ENCODE data around the gene FOXO3. TPM values are rescaled to one million over a fixed set of nuclear protein-coding genes. Genes with fewer than 3 reads are reported as not detected.
A peak's percentile ranks its signal among the peaks of the same experiment; 100 is the strongest.

Gene FOXO3
- total and polyA plus RNA-seq, 2 of the 13 experiments (the other 11 are each of a cell fraction or from before 2014, with no cell fraction given): 16.0 to 22.5 TPM

DNA sequence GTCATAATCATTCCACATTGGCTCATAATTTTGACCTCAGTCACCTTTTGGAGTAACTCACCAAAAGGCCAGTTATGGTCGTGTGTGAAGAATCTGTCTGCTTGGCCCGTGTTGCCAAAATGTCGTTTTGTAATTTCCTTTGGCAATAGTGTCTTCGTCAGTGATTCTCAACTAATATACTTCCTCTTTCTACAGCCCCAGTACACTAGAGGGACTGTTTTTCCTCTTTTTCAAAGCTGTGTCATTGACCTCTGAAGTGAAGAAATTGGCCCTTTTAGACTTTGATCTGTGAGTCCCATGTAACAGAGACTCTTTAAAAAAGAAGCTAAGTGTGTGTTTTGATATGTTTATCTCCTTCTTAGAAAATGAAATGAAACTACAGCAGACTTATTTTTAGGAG is 5.2 kb downstream of the FOXO3 start (continued):
- TF ChIP-seq, protein P1, sequence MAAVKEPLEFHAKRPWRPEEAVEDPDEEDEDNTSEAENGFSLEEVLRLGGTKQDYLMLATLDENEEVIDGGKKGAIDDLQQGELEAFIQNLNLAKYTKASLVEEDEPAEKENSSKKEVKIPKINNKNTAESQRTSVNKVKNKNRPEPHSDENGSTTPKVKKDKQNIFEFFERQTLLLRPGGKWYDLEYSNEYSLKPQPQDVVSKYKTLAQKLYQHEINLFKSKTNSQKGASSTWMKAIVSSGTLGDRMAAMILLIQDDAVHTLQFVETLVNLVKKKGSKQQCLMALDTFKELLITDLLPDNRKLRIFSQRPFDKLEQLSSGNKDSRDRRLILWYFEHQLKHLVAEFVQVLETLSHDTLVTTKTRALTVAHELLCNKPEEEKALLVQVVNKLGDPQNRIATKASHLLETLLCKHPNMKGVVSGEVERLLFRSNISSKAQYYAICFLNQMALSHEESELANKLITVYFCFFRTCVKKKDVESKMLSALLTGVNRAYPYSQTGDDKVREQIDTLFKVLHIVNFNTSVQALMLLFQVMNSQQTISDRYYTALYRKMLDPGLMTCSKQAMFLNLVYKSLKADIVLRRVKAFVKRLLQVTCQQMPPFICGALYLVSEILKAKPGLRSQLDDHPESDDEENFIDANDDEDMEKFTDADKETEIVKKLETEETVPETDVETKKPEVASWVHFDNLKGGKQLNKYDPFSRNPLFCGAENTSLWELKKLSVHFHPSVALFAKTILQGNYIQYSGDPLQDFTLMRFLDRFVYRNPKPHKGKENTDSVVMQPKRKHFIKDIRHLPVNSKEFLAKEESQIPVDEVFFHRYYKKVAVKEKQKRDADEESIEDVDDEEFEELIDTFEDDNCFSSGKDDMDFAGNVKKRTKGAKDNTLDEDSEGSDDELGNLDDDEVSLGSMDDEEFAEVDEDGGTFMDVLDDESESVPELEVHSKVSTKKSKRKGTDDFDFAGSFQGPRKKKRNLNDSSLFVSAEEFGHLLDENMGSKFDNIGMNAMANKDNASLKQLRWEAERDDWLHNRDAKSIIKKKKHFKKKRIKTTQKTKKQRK (IDR thresholded peaks at IDR 0.05; ENCODE audit: low read length): no peak
- TF ChIP-seq POGZ (CRISPR knock-in tag; IDR thresholded peaks at IDR 0.05) (peak; percentile 51; the same call in 1 of the 2 replicates), ZNF432 (CRISPR knock-in tag; IDR thresholded peaks at IDR 0.05; ENCODE audit: borderline replicate concordance) (no peak), ZMYM2 (CRISPR knock-in tag; IDR thresholded peaks at IDR 0.05) (no peak), DNMT1 (CRISPR knock-in tag; IDR thresholded peaks at IDR 0.05) (no peak), ZNF121 (CRISPR knock-in tag; IDR thresholded peaks at IDR 0.05) (peak; percentile 59; the same call in 1 of the 2 replicates), ETV5 (CRISPR knock-in tag; IDR thresholded peaks at IDR 0.05; ENCODE audit: borderline replicate concordance) (peak; percentile 49; the same call in 1 of the 2 replicates), KDM5B (CRISPR knock-in tag; IDR thresholded peaks at IDR 0.05; ENCODE audit: borderline replicate concordance) (no peak), PAX8 (CRISPR knock-in tag; IDR thresholded peaks at IDR 0.05; ENCODE audit: borderline replicate concordance) (no peak), FOXO1 (CRISPR knock-in tag; IDR thresholded peaks at IDR 0.05) (peak; percentile 35; the same call in 1 of the 2 replicates), ZEB1 (IDR thresholded peaks at IDR 0.05; ENCODE audit: insufficient replicate concordance, low read depth) (no peak), ZSCAN25 (CRISPR knock-in tag; IDR thresholded peaks at IDR 0.05) (no peak), HMG20A (CRISPR knock-in tag; IDR thresholded peaks at IDR 0.05; ENCODE audit: borderline replicate concordance) (peak; percentile 70; the same call in 1 of the 2 replicates), RFX1 (IDR thresholded peaks at IDR 0.05) (no peak), EHMT2 (IDR thresholded peaks at IDR 0.05; ENCODE audit: borderline replicate concordance, low read depth, low read length) (no peak), YEATS2 (CRISPR knock-in tag; IDR thresholded peaks at IDR 0.05; ENCODE audit: borderline replicate concordance) (no peak), FOXA1 (IDR thresholded peaks at IDR 0.05) (no peak), FOXA1 (CRISPR knock-in tag; IDR thresholded peaks at IDR 0.05) (0 out of 2 replicates have a peak, but pooled peaks have one; percentile 4), YY1 (IDR thresholded peaks at IDR 0.05; ENCODE audit: insufficient read depth, insufficient replicate concordance, low read depth, low read length) (no peak)
- TF ChIP-seq, protein P2, sequence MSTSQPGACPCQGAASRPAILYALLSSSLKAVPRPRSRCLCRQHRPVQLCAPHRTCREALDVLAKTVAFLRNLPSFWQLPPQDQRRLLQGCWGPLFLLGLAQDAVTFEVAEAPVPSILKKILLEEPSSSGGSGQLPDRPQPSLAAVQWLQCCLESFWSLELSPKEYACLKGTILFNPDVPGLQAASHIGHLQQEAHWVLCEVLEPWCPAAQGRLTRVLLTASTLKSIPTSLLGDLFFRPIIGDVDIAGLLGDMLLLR (CRISPR knock-in tag; IDR thresholded peaks at IDR 0.05): no peak
- TF ChIP-seq, protein P3, sequence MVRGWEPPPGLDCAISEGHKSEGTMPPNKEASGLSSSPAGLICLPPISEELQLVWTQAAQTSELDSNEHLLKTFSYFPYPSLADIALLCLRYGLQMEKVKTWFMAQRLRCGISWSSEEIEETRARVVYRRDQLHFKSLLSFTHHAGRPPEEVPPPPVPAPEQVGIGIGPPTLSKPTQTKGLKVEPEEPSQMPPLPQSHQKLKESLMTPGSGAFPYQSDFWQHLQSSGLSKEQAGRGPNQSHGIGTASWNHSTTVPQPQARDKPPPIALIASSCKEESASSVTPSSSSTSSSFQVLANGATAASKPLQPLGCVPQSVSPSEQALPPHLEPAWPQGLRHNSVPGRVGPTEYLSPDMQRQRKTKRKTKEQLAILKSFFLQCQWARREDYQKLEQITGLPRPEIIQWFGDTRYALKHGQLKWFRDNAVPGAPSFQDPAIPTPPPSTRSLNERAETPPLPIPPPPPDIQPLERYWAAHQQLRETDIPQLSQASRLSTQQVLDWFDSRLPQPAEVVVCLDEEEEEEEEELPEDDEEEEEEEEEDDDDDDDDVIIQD (CRISPR knock-in tag; IDR thresholded peaks at IDR 0.05; ENCODE audit: low read depth): no peak
- TF ChIP-seq, protein P4, sequence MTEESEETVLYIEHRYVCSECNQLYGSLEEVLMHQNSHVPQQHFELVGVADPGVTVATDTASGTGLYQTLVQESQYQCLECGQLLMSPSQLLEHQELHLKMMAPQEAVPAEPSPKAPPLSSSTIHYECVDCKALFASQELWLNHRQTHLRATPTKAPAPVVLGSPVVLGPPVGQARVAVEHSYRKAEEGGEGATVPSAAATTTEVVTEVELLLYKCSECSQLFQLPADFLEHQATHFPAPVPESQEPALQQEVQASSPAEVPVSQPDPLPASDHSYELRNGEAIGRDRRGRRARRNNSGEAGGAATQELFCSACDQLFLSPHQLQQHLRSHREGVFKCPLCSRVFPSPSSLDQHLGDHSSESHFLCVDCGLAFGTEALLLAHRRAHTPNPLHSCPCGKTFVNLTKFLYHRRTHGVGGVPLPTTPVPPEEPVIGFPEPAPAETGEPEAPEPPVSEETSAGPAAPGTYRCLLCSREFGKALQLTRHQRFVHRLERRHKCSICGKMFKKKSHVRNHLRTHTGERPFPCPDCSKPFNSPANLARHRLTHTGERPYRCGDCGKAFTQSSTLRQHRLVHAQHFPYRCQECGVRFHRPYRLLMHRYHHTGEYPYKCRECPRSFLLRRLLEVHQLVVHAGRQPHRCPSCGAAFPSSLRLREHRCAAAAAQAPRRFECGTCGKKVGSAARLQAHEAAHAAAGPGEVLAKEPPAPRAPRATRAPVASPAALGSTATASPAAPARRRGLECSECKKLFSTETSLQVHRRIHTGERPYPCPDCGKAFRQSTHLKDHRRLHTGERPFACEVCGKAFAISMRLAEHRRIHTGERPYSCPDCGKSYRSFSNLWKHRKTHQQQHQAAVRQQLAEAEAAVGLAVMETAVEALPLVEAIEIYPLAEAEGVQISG (CRISPR knock-in tag; IDR thresholded peaks at IDR 0.05): no peak
- TF ChIP-seq, protein P5, sequence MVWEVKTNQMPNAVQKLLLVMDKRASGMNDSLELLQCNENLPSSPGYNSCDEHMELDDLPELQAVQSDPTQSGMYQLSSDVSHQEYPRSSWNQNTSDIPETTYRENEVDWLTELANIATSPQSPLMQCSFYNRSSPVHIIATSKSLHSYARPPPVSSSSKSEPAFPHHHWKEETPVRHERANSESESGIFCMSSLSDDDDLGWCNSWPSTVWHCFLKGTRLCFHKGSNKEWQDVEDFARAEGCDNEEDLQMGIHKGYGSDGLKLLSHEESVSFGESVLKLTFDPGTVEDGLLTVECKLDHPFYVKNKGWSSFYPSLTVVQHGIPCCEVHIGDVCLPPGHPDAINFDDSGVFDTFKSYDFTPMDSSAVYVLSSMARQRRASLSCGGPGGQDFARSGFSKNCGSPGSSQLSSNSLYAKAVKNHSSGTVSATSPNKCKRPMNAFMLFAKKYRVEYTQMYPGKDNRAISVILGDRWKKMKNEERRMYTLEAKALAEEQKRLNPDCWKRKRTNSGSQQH (CRISPR knock-in tag; IDR thresholded peaks at IDR 0.05; ENCODE audit: low read depth): no peak
